GM21786 (cell line): ENCODE data around the gene LDHAL6A.

ENCODE experiments used
- ATAC-seq: cut with Tn5 transposase; IDR thresholded peaks from one replicate; pipeline ENCODE4 v1.9.1; 2021; ENCODE audit not compliant: unreplicated experiment

Gene LDHAL6A

DNA sequence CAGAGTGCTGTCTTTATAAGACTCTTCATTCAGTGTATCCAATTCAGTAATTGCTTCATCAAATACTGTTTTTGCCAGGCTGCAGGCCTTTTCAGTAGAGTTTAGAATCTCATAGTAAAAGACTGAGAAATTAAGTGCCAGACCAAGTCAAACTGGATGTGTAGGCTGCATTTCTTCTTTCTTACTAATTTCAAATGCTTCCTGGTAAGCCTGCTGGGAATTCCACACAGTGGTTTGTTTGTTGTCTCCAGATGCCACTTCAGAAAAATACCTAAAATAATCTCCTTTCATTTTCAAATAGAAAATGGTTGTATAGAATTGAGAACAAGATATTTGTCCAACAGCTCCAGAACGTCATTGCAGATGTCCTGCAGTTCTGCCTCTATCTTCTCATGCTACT lies 34.7 kb downstream of the LDHAL6A start:
- no peak for ATAC-seq

DNA sequence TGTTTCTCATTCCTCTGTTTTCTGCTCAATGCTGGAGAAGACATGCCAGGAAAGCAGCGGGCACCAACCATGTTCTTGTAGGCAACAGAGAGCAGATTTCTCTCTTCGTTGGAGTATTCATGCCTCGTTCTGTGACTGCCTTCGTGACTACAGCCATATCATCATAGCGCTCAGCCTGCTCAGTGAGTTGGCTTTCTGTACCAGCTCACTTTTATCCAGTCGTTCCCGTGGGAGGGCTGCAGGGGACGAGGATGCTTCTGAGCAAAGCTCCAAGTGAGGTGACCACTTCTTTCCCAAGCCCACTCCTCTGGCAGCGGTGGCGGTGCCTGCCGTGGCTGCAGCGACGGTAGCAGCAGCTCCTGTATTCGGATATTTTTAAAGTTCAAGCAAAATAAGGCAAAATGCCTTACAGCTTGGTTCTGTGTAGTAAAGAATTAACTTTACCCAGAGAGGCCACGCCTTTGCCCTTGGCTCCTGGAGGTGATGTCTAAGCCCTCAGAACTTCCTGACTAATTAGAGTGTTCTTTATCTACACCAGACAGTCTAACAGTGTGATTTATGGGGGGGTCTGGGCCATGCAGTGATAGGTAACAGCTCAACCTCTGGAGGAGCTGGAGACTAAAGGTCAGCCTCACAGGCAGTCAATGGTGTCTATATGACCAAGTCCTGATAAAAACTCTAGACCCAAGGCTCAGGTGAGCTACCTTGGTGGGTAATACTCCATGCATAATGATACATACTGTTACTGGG lies 35.3 kb downstream of the LDHAL6A start:
- ATAC-seq = no peak

DNA sequence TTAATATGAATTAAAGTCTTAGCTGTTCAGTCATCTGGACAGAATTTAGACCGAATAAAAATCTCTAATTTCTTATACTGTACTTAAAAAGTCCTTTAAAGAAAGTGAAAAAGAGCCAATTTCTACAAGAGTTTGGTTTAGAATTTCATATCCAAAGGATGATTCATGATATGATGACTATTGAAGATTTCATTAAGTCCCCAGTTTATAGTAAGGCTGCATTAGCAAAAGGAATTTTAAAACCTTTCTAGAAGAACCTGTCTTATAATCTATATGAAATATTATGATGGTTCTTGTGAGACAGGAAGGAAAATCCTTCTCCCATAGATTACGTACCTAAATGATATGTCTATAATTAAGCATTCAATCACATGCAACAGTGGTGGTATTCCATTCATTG lies 36.3 kb downstream of the LDHAL6A start:
- no peak for ATAC-seq

DNA sequence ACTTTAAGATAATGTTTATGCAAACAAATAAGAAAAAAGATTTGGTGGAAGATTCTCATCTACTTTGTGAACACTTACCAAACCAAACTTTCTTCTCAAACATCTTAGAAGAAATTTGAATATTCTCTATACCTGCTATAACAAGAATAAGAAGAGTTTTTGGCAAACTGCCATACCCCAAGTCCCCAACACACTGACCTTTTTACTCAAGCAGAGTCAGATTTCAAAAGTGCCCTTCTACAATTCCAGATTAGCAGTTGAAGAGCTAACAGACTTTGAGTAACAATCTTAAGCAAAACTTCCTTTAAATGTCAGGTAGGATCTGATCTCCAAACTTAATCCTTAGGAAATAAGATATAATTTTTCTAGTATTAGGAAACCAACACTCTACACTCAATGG lies 37.2 kb downstream of the LDHAL6A start:
- ATAC-seq = no peak

DNA sequence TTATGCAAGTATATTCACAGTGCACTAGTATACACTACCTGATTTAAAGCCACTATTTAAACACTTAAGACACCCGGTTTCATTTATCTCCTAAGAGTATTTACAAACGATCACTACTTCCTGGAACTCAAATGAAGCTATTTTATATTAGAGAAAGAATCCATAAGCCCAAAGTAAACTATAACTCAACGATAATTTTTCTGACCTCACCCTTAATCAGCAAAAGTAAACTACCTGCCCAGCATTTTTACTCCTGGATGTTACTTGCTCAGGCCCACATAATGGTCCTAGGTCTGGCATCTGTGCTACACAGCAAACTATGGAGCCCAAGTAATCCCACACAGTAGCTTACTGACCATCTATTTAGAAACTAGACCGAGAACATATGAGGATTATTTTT lies 37.7 kb downstream of the LDHAL6A start:
- ATAC-seq = no peak

DNA sequence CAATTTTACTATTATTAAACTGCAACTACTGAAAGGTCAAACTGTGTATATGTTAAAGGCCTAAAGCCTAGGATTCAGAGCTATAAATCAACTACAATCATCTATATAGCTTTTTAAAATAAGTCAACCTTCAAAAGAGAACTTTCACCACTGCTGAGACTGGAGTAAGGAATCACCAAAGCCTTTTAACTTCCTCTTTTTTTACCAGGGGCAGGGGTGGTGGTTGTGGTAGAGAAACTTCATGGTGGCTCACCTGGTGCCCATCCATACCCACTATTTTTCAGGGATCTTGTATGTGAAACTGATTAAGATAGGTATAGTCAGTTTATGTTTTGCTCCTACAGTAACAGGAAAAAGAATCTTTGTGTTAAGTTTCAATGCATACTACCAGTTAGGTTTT lies 39.6 kb downstream of the LDHAL6A start:
- ATAC-seq = no peak

DNA sequence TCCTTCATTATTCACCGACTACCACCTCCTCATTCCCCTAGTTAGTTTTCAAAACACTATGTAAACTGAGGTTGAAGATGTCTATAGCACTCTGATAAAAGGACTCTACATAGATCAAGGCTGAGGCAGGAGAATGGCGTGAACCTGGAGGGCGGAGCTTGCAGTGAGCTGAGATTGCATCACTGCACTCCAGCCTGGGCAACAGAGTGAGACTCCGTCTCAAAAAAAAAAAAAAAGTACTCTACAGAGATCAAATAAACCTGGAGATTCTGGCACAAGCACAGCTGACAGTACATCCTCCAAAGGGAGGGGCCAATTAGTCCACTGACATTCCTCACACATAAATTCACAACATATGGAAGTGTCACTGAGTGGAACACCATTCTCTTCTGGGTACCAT lies 40.0 kb downstream of the LDHAL6A start:
- no peak for ATAC-seq

DNA sequence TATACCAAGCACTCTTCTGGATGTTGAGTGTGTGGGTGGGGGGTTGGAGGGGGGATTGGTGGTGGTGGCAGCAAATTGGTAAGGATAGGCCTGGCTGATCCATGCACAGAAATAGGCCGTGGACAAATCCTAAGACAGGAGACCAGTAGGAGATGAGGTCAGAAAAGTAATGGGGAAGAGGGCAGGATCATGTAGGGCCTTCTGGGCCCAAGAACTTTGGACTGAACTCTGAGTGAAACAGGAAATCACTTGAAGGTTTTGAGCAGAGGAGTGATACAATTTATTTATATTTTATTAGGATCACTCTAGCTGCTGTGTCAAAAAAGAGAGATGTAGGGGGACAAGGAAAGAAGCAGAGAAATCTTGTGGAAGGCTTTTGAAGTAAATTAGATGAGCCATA lies 42.4 kb downstream of the LDHAL6A start:
- ATAC-seq = no peak

DNA sequence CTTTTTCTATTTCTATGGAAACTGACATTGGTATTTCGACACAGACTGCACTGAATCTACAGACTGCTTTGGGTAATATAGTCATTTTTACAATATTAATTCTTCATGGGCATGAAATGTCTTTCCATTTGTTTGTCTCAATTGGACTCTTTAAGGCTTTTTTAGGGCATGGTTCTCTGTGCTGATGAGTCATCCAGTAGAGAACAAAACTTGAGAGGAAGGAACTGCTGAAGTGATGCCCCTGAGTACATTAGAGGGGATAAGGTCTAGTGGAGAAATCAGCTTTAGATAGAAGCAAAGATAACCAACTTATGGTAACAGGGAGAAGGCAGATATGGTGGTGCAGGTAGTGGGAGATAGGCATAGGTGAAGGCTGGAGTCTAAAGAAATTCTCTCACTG lies 46.0 kb downstream of the LDHAL6A start:
- ATAC-seq = no peak

DNA sequence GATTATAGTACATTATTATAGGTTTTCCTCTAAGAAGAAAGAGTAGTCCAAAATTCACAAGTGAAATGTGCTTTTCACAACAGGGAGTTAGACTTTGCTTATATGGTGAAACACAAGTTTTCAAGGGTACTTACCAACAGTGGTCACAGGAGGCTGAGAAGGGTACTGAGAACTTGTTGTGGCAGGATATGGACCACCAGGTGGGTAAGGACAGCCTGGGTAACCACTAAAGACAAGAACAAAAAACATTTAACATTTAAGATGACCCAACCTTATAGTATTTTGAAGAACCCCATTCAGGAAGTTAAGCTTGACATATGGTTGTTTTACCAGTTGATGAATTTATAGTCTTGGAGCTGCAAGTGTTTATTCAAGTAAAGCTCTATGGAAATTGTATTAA lies 46.7 kb downstream of the LDHAL6A start:
- ATAC-seq = no peak

DNA sequence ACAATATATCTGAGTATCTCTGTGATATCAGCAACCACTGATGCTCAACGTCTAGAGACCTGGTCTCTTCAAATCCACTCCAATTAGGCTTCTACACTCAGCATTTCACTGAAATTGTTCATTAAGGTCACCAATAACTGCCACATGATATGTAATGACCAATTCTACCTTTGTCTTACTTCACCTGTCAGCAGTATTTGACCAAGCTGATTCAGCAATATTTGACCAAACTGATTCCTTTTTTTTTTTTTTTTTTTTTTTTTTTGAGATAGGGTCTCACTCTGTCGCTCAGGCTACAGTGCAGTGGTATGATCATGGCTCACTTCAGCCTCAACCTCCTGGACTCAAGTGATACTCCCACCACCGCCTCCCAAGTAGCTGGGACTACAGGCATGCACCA lies 65.5 kb downstream of the LDHAL6A start:
- ATAC-seq = no peak

DNA sequence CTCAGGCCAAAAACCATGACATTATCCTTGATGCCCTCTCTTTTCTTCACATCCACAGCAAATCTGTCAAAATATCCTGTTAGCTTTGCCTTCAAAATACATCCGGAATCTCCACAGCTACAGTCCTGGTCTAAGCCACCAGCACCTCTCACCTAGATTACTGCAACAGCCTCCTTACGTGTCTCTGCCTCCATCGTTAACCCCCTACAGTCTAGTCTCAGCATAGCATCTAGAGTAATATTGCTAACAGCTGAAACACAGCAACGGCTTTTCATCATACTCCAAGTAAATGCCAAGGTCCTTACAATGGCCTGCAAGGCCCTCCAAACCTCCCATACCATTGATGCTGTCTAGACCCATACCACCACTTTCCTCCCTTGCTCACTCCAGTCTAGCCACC lies 66.7 kb downstream of the LDHAL6A start:
- ATAC-seq = no peak

DNA sequence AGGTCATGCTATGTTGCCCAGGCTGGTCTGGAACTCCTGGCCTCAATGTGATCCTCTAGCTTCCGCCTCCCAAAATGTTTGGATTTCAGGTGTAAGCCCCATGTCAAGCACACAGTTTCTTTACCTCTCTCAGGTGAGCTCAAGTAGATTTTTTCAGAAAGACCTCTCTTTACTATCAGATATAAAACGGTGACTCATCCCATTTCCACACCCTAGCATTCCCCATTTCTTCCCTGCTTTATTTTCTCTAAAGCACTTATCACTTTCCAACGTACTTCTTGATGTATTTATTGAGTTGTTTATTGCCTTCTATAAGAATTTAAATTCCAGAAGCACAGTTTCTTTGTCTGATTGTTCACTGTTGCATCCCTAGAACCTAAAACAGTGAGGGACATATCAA lies 67.4 kb downstream of the LDHAL6A start:
- no peak for ATAC-seq

DNA sequence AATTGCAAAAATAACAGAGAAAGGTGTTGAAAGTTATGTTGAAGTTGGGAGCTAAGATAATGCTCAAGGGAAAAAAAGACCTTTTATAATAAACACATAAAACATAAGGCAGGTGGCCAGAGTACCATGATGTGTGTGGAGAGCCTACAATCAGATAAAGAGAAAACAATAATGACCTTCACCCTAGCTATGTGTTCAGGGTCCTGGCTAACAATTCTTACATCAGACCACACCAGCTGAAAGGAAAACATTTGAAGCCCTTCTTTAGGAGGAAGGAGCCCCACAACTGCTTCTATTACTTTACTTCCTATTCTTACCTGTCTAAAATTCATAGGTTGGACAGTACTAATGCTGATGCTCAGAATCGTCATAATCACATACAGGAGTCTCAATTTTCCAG lies 68.6 kb downstream of the LDHAL6A start:
- ATAC-seq = no peak

DNA sequence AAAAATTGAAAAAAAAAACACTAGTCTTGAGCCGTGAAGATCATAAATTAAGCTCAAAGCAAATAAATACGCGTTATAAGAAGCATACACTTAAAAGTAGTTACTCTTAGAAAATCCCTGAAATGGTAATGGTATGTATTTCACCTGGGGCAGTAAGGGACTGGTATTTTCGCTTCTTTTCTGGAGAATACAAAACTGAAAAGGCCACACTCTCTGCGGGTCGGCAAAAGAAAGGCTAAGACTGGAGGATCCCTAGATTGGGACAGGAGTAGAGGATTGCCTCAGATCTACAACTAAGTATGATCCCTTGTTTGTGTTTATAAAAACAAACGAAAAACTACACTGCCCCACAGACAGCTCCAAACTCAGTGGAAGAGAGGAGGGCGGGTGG lies 70.5 kb downstream of the LDHAL6A start:
- no peak for ATAC-seq

DNA sequence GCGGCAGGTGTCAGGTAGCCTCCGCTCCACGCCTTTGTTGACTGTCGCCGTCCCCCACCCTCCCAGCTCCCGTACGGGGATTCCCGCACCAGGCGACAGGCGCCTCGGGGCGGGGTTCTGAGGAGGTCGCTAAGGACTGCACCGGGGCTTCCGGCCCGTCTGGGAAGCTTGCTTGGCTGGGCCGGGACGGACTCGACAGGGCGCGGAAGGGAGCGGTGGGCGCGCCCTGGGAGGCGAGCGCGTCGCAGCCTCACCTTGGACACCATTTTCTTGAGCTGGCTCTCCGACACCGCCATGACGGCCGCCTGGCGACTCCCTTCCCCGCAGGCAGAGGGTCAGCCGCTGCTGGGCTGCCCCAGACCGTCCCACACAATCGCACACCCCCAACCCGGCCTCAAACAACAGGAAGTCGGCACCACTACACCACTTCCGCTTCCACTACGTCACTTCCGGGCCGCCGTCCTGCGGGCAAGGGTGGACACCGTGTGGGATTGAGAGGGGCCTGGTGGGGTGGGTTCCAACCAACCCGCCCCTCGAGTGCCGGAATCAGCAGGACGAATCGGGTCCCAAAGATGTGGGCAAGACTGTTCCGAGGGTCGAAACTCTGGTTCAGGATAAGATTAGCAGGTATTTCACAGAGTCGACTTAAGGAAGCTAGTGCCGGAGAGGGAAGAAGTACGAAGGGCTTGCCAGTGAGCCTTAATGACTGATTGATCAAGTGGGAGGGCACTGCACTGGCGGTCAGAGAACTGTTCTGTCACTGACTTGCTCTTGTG lies 71.1 kb downstream of the LDHAL6A start, which contains the start of gene TSG101:
TSS of gene TSG101 (minus strand) at position 422 of the 776 bp plus-strand sequence. CDS start at position 296, 126 bp downstream.
- peak; percentile 97 for ATAC-seq

DNA sequence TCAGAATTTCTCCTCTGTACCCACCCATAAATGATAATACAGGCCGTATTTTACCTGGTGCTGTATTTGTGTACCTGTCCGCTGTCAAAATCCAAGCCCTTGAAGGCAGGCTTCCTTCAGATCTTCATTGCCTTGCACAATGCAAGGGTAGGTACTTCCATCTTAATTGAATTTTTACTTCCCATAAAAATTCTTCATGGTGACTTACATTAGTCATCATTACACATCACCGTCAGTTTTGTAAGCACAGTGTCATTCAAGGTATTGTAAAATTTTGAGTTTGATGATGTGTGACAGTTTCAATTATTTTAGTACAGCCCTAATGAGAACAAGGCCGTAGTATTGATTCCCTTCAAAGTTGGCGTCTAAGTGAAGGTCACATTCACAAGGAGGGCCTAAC lies 71.9 kb downstream of the LDHAL6A start:
- no peak for ATAC-seq
